ENCODE data around the gene KLC1.
"Not testable (repeated sequence)": the region's sequence is repeated elsewhere in the genome, so short reads cannot be mapped to it uniquely, and the experiment has no call there.

KLC1 gene

DNA sequence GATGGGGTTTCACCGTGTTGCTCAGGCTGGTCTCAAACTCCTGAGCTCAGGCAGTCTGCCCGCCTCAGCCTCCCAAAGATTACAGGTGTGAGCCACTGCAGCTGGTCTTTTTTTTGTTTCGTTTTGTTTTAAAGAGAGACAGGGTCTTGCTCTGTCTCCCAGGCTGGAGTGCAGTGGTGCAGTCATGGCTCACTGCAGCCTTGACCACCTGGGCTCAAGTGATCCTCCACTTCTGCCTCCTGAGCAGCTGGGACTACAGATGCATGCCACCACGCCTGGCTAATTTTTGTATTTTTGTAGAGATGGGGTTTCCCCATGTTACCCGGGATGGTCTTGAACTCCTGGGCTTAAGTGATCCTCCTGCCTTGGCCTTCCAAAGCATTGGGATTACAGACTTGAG lies 62.6 kb downstream of the KLC1 start:
- DNase-seq (ENCODE audit: low read depth): not testable (repeated sequence)

DNA sequence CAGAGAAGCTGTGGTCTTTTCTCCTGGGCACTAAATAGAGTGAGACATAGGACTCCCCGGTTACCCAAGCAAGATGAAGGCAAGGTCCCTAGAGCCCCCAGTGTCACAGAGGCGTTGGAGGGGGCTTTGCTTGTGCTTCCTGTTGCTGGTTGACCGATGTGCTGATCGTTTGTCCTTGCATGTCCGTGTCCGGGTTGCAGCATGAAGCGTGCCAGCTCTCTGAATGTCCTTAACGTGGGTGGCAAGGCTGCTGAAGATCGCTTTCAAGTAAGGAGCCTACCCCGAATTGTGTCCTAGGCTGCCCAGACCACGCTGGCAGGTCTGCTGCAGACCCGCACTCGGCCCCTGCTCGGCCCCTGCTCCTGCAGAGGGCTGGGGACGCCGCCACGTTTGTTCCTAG lies 63.1 kb downstream of the KLC1 start:
- no peak for DNase-seq (ENCODE audit: low read depth)

DNA sequence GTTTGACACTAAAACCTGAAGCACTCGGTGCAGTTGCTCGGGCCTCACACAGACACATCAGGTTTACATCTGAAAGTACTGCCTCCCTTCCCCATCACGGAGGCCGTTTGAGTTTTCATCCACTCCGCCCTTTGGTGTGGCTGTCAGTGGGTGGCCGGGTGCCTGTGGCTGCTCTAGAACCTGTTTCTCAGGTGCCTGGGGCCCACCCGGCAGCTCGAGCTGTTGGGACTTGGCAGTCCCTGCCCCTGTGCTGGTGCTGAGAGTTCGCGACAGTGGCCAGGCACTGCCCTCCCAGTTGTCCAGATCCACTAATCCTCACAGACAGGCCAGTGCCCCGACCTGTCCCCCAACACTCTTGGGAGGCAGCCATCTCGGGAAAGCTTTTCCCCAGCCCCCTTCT lies 63.9 kb downstream of the KLC1 start:
- no peak for DNase-seq (ENCODE audit: low read depth)

DNA sequence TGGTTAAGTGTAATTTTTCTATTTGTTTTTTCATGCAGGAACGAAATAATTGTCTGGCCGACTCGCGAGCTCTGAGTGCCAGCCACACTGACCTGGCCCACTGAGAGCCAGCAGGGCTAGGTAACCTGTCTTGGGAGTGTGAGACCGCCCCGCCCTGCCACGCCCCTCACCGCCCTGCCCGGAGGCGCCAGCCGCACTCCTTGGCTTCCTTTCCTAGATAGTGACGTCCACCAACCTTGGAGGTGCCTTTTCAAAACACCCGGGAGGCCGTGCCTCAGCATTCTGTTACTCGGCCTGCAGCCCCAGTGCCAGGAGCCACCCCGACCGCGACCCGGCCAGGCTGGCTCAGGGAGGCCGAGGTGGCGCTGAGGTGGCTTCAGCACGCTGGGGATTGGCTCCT lies 64.5 kb downstream of the KLC1 start:
- no peak for DNase-seq (ENCODE audit: low read depth)

DNA sequence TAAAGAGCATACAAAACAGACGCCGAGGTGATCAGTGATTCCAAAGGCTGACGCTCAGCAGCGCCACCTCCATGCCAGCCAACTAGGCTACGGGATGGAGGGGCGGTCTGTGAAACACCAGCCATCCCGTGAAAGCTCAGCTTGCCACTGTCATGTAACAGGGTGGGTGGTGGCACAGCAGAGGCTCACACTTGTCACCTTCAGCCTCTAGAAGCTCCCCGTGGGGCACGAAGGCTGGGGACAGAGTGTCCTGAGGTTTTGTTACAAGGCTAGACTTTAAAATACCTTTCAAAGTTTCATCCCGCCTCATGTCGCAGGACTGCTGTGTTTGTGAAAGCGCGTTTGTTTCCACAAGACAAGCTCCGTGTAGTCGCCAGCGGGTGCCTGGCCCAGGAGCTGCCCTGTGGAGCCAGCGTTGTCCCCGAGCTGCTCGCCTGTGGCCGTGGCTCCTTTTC lies 65.6 kb downstream of the KLC1 start:
- no peak for DNase-seq (ENCODE audit: low read depth)

DNA sequence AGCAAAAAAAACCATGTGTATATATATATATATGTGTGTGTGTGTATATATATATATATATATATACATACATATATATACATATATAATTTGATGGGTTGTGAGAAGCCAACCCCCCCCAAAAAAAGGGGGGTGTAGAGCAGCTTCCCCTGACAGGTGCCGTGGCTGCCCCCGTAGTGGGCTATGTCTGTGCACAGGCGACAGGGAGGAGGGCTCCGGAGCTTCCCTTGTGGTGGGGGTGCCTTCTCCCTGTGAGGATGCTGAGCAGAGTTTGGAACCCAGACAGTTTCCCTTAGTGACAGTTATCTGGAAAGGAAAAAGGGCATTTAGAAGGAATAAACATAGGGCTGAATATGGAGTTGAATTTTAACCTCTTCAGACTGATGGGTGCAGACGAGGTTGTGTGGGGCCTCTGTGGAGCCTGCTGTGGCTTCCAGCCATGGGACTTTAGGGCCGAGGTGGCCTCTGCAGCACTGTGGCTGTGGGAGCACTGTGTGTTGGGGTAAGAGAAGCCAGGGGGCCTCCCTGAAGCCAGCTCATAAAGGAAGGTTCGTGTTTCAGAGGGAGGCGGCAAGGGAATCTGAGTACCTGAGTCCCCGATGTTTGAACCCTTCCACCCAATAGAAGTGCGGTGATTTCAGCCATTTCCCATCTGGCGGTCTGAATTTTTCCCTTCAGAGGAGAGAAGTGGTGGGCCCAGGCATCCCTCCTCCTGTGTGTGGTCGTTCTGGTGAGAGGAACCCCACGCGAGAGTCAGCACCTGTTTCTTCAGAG lies 66.5 kb downstream of the KLC1 start:
- no peak for DNase-seq (ENCODE audit: low read depth)

DNA sequence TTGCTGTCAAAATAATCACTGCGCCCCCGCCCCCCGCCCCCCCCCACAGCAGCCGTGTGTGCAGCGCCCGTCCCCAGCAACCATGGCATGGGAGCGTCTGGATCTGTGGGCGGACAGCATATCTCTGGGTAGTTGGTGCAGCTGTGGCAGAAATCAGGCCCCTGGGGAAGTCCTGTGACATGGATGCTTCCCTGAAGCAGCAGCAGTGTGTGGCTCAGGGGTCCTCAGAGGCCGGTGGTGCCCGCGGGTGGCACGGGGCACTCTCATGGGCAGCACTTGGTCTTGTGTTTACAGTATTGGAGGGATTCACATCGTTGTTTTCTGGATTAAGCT lies 67.0 kb downstream of the KLC1 start:
- DNase-seq (ENCODE audit: low read depth): no peak

DNA sequence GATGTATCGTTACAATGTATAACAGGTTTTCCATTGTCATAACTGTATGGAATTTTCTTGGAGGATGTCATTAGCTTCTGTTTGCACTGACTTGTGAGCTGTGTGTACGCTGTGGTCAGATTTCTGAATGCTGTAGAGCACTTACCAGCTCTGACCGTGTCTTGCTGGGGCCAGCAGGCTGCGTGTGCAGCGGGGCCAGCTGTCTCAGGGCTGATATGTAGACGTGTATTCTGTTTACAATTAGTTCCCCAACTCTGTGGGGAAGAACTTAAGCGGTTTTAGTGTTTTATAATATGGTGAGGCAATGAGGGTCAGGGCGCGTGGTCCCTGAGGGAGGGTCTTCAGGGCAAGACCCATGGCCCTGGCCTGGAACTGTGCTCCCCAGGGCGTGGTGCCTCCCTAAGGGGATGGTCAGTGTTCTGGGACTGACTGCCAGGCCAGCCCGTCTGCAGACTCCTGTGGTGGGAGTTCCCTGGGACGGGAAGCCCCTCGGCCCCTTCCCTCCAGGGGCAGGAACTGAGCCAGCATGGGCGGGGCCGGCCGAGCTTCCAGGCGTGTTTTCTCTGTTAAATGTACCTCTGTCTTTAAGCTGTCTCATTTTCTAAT lies 67.6 kb downstream of the KLC1 start:
- DNase-seq (ENCODE audit: low read depth): no peak

DNA sequence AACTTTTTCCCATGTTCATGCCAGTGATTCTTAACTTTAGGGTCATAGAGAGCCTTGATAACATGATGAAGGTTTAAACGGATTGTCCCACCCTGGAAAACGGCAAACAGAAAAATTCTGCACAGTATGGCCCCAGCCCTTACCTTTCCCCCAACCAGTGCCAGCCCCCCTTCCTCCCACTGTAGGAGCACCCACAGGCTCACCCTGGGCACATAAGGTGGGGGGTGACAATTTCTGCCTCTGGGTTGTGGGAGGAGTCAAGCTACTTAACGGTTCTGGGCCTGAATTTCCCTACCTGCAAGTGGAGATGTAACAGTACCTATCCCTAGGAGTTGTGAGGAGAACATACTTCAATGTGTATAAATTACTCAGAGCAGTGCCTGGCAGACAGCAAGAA lies 68.2 kb downstream of the KLC1 start:
- no peak for DNase-seq (ENCODE audit: low read depth)

DNA sequence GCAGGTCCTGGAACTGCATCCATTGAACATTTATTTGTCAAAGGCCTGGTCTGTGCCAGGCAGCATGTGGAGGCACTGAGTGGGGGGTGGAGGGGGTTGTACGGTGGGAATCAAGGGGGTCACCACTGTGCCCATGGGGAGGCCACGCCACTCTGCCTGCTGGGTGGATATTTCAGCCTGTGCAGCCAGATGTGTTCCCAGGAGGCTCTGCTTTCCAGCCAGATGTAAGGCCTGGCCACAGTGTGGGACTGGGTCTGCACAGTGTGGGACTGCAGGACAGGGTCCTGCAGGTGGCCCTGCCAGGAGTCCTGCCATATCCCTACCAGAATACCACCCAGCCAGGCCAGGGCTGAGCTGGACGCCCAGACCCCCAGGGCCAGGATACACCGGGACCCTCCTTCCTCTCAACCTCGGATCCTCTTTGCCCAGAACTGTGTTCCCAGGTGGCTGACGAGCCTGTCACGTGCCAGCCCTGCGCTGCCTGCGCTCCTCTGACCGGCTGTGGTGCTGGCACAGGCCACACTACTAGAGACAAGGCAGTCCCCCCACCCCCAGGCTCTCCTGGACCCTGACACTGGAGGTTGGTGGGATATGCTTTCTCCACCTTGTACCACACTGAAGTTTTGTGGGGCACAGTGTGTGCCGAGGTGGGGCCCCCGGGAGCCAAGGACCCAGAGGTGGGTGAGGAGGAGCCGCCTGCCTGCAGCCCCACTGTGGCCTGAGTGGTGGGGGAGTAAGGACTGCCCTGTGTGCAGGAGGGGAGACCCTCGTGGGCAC lies 68.8 kb downstream of the KLC1 start:
- DNase-seq (ENCODE audit: low read depth): no peak

DNA sequence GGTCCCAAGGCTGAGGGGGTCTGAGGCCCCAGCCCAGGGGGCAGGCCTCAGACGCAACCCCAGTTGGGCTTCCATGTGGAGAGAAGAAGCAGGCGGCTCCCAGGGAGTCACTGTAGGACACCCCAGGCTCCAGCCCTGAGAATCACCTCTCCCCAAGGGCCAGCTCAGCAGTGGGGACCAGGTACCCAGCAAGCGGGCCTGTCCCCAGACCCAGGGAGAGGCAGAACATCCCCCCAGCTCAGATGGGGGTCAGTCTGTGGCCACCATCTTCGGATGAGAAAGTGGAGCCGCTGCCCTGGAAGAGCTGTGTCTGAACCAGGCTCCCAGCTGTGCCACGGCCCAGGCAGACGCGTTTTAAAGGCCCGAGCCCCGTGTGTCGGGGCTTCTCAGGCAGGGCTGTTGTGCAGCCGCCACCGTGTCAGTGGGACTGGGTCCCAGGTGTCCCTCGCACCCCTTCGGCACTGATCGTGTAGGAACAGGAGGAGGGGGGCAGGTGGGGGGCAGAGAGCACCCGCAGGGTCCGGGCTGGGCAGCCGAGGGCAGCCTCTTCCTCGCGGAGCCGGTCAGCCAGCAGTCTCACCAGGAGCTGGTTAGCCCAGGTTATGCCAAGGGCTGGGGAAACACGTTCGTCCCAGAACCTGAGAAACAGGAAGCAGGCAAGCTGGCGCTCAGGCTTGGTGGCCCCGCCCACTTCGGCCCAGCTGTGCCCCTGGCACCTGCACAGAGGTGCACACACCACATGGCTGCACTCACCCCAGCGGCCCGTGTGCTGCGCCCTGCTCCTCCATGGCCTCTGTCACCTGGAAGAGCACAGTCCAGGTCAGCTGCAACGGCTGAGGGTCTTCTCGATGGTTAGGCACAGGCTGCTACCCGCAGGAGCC lies 69.6 kb downstream of the KLC1 start:
- DNase-seq (ENCODE audit: low read depth): no peak

DNA sequence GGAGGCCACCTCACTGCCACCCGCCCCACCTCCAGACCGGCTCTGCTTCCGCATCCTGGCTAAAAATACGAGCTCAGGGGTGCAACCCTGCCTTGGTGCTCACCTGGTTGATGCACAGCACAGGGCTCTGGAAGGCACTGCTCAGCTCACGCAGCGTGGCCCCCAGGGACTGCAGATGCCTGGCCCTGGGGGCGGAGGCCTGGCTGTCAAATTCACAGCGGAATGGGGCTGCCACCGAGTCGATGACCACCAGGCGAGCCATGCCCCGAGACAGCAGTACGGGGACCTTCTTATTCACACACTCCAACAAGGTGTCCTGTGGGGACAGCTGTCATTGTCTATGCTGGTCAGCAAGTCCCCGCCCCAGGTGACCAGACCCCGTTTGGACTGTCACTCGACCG lies 70.2 kb downstream of the KLC1 start:
- no peak for DNase-seq (ENCODE audit: low read depth)

DNA sequence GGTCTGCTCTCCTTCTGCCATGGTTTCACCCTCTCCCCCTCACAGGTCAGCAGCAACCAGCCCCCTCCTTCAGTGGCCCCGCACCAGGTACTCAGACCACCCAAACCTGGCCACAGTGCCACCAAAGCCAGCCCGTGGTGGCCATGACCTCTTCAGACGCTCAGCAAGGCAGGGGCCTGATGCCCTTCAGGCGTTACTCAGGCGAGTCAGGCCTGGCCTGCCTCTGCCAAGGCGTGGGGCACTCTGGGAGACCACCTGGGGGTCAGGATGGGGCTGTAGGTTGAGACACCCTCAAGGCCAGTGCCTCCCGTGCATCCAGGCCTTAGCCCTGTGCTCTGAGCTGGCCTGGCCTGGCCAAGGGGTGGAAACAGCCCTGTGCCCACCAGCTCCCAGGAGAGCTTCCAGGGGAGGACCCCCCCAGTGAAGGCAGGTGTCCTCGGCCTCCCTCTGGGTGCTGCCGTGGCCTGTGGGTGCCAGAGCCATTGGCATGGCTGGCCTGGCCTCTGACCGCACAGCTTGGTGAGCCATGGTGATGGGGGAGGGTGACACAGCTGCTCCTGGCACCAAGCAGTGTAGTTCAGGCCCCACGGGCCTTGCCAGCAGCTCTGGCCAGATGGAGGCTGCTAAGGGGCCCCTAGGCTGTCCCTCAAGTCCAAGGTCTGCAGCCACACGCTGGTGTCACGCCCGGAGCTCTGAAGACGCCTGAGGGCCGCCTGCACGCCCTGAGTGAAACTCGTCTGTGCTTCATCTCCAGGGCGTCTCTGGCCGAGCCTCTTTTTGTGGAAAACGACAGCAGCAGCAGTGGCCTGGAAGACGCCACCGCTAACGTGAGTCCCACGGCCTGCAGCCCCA lies 71.1 kb downstream of the KLC1 start:
- no peak for DNase-seq (ENCODE audit: low read depth)

DNA sequence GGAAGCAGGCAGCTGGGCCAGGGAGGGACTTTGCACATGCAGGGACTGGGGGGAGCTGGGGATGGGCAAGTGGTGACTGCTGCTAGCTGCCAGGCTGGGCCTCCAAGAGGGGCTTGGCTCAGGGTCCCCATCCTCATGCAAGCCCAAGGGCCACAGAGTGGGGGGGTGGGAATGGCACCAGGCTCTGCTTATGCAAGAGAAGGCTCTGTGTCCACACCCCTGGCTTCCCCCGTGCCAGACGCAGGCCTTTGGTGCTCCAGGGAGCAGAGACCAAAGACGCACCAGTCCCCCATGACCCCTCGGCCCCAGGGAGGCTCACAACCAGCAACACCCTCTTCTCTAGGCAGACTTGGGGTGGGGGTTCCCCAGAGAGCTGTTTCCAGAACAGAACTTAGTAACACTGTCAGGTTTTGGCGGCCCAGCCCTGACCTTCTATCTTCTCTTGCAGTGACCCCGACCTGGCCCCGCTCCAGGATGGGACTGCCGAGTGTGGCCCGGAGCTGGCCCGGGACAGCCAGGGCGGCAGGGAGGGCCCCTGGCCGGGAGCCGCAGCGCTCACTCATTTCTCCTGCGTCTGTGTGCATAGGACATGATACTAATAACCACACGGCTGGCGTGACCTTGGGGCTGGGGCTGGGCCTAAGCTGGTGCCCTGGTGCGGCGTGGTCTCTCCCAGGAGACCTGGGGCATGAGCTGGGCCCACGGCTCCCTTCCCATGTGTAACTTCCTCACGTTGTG lies 71.9 kb downstream of the KLC1 start:
- no peak for DNase-seq (ENCODE audit: low read depth)

DNA sequence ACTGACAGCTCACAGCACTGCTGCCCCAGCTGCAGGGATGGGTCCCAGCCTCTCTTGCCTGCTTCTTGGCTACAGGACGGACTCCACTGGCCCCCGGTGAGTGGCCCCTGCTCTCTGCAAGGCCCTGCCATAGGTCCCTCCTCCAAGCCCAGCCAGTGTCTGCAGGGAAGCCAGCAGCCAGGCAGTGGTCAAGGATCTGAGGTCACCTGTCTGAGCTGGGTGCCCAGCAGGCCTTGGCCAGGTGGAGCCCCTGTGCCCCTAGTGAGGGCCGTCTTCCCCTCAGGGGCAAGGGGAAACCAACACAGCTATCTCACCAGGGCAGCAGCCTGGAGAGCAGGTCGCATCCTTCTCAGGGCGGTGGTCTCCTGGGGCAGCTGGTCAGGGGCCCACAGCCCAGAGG lies 73.1 kb downstream of the KLC1 start:
- DNase-seq (ENCODE audit: low read depth): no peak

DNA sequence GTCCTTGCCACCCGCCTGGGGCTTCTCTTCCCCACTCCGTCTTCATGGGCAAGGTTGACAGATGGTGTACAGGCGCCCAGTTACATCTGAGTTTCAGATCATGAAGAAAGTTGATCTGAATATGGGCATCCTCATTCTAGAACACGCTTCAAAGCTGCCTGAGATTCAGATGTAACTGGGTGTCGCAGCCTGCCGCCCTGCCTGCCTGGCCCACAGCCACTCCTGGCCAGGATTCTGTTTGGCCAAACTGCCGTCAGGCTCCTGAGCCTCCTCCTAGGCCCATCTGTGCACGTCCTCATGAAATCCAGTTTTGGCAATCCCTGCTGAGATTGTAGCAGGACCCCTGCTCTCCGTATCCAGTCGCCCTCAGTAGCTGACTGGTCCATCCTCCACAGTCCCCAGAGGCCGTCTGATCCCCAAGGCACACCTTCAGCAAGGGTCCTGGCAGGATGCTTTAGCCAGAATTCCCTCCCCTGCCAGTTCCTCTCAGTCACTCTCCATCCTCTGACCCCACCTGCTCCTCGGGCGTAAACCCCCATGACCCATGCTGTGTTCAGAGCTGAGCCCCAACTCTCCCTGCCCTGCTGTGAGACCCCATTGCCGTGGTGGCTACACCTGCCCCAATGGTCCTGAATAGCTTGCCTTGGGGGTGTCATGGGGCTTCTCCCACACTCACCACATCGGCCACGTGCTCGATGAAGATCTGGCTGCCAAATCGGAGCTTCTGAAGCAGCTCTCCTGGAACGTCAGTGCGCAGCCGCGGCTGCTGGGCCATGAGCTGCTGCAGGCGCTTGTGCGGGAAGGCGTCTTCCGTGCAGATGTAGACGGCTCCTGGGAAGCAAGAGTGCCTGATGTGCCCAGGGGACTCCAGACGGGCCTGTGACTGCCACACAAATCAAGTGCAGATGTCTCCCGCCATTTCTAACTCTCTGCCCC lies 73.8 kb downstream of the KLC1 start:
- no peak for DNase-seq (ENCODE audit: low read depth)

DNA sequence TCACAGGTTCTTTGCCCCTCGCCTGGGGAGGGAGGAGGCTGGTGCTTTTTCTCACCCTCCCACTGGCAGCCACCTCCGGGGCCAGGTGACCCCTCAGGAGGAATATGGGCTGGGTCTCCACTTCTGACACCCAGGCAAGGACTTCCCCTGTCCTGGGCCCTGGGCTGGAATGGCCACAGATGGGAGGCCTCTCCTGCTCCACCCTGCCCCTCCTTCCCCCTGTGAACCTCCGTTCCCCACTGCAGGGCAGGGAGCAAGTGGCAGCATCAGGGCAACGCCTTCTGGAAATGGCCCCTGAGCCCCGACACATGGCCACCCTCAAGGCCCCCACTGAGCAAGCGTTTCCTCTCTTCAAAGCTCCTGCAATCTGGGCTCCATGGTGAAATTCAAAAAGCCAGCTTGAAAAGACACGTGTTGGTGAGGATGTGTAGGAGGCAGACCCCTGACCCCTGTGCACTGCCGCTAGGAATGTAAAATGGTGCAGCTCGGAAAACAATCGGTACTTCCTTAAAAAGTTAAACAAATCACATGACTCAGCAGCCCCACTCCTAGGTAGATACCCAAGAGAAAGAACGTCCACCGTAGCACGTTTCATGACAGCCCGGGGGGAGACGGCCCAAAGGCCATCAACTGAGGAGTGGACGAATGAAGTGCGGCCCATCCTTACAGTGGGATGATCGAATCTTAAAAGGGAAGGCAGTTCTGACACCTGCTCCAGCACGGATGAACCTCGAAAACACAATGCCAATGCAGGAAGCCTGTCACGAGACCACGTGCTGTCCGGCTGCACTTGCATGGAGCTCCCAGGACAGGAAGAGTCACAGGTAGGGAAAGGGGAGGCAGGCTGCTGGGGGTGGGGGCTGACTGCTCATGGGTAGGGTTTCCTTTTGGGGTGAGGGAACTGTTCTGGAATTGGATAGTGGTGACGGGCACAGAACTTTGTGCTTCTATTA lies 74.7 kb downstream of the KLC1 start:
- DNase-seq (ENCODE audit: low read depth): no peak

DNA sequence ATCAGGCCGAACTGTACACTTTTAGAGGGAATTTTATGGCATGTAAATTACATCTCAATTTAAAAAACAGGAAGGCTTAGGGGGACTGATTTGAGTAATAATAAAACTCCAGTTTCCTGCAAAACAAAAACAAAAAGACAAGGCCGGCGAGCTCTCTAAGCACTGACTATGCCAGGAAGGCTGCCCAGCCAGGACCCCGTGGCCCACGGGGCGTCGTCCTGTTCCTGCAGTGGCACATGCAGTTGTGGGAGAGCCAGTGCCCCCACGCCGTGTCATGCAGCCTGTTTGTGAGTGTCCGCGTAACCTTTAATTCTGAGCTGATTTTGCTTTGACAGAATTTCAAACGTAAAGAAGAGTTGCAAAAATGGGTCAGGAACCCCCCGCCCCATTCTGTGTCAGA lies 75.7 kb downstream of the KLC1 start:
- no peak for DNase-seq (ENCODE audit: low read depth)

Measured in GM04503 (cell line).